OCI-LY7 (cell line): ENCODE data around the gene PCDHGA1. TPM values are rescaled to one million over a fixed set of nuclear protein-coding genes. Genes with fewer than 3 reads are reported as not detected.

Experiments
- BruUV-seq: library from RNA; stranded (reverse); fragments of 400-500 nt; replicated peaks from 2 replicates; lab custom pipeline; 2021; lab: Mats Ljungman, UMichigan
- CTCF ChIA-PET: fragments of 300-600 bp; sonication (Branson Sonifier 250); formaldehyde crosslinking; loops from one replicate; lab custom pipeline; 2022; ENCODE audit warnings: antibody characterized with exemption; ENCODE audit not compliant: unreplicated experiment; lab: Charles Lee
- POLR2A ChIA-PET: fragments of 300-600 bp; sonication (Branson Sonifier 250); formaldehyde crosslinking; loops from one replicate; lab custom pipeline; 2022; ENCODE audit warnings: antibody characterized with exemption; lab: Charles Lee
- DNase-seq: peaks from one replicate; pipeline ENCODE4 v3.0.0-alpha.2; 2015; ENCODE audit warnings: low spot score
- H2AFZ ChIP-seq: fragments of 200-600 bp; sonication (generic), shearing (Covaris generic); 2 replicates; pipeline ENCODE4 v1.6.1; 2014; ENCODE audit warnings: mild to moderate bottlenecking, antibody characterized with exemption, low read length, moderate library complexity
- H3K27ac ChIP-seq: fragments of 200-600 bp; sonication (generic); 2 replicates; pipeline ENCODE4 v1.5.1; 2014; ENCODE audit warnings: mixed run types, low read depth, mild to moderate bottlenecking, moderate library complexity, low read length, inconsistent platforms; ENCODE audit not compliant: poor library complexity, severe bottlenecking
- H3K36me3 ChIP-seq: fragments of 200-600 bp; sonication (generic); 2 replicates; pipeline ENCODE4 v1.6.1; 2014; ENCODE audit warnings: mild to moderate bottlenecking, antibody characterized with exemption, low read length, moderate library complexity, mixed read lengths; ENCODE audit not compliant: insufficient read depth
- H3K4me1 ChIP-seq: fragments of 200-600 bp; sonication (generic); 2 replicates; pipeline ENCODE4 v1.5.1; 2014; ENCODE audit warnings: mild to moderate bottlenecking, low read length; ENCODE audit not compliant: insufficient read depth, poor library complexity, severe bottlenecking
- H3K4me2 ChIP-seq: fragments of 200-600 bp; sonication (generic); 2 replicates; pipeline ENCODE4 v1.6.1; 2014; ENCODE audit warnings: mild to moderate bottlenecking, low read length
- H3K4me3 ChIP-seq: fragments of 200-600 bp; sonication (generic); 2 replicates; pipeline ENCODE4 v1.5.1; 2014; ENCODE audit warnings: mild to moderate bottlenecking, low read depth, low read length; ENCODE audit not compliant: poor library complexity, severe bottlenecking
- H3K79me2 ChIP-seq: fragments of 200-600 bp; sonication (generic); 2 replicates; pipeline ENCODE4 v1.6.1; 2016; ENCODE audit warnings: low read depth, mild to moderate bottlenecking, low read length, moderate library complexity, mixed read lengths; ENCODE audit not compliant: insufficient read depth
- H3K9me2 ChIP-seq: fragments of 200-600 bp; sonication (generic); 2 replicates; pipeline ENCODE4 v1.6.1; 2016; ENCODE audit warnings: mild to moderate bottlenecking, low read length, mixed read lengths; ENCODE audit not compliant: insufficient read depth
- H3K9me3 ChIP-seq: fragments of 200-600 bp; sonication (generic); 2 replicates; pipeline ENCODE4 v1.6.1; 2014; ENCODE audit warnings: mild to moderate bottlenecking, mixed run types, low read length, mixed read lengths
- H4K20me1 ChIP-seq: fragments of 200-600 bp; sonication (generic); 2 replicates; pipeline ENCODE4 v1.6.1; 2014; ENCODE audit warnings: mild to moderate bottlenecking, antibody characterized with exemption, low read length, moderate library complexity, mixed read lengths; ENCODE audit not compliant: insufficient read depth
- CTCF ChIP-seq: fragments of 200-600 bp; sonication (generic); conservative IDR thresholded peaks from 2 replicates; pipeline ENCODE4 v1.5.1; 2014; ENCODE audit warnings: mild to moderate bottlenecking, antibody characterized with exemption, low read length, moderate library complexity, mixed read lengths
- EZH2phosphoT487 ChIP-seq: fragments of 200-600 bp; sonication (generic); IDR thresholded peaks from 2 replicates; pipeline ENCODE4 v1.6.1; 2018; ENCODE audit warnings: low read depth, borderline replicate concordance, mild to moderate bottlenecking, mixed run types, antibody characterized with exemption, low read length, moderate library complexity, mixed read lengths
- intact Hi-C: fragments of 100-400 bp; cut with micrococcal nuclease; formaldehyde crosslinking; loops from one replicate; pipeline ENCODE4 v1.10.0; 2022; ENCODE audit not compliant: unreplicated experiment
- total RNA-seq, 2 experiments: library from RNA; depleted of rRNA in 1 of 2; stranded (reverse); fragments of >200 nt in 1 of 2; shearing (Covaris generic) in 1 of 2; gene quantifications; 2 replicates each; pipeline ENCODE4 v1.2.3, GENCODE V29; 2014 to 2022

Gene PCDHGA1
- total RNA-seq, 2 experiments from 2014 or later: 1.3 to 1.9 TPM

GRCh38 chr5:141501761-141502160 lies 171.4 kb downstream of the PCDHGA1 start:
- Histone ChIP-seq H3K4me1 (peaks cover 44% of the 10 kb centered on the region), H3K9me3 (no peaks in the 10 kb centered on the region), H3K79me2 (no peaks in the 10 kb centered on the region), H3K4me3 (no peak overlapping the region), H3K4me2 (no peak overlapping the region), H4K20me1 (no peaks in the 10 kb centered on the region), H3K27ac (no peak overlapping the region), H3K36me3 (peaks cover 66% of the 10 kb centered on the region), H2AFZ (no peak overlapping the region), H3K9me2 (no peaks in the 10 kb centered on the region)
- POLR2A ChIA-PET: interaction anchor here (0.8 to 12.5 kb wide), 2 partner anchors 18 to 27 kb away, joined by 3 to 109 read pairs; partner anchors contain the start of gene PCDHGC4
- no TSS peak for BruUV-seq
- no peak for DNase-seq
- TF ChIP-seq CTCF (no peak), EZH2phosphoT487 (no peak)
- intact Hi-C loops: no loop called here
- CTCF ChIA-PET: interaction anchor here (1.0 kb wide), 1 partner anchor 13 kb away, joined by 3 read pairs; the partner anchor contains the start of gene PCDHGC5

- peaks cover 48% of the 10 kb centered on the region for H3K36me3 ChIP-seq
- DNase-seq: no peak
- ChIA-PET POLR2A (interaction anchor here (0.5 to 17.7 kb wide), 5 partner anchors 11 to 1517 kb away, joined by 3 to 328 read pairs (median 108); partner anchors contain the start of genes PCDHGC3 and PCDHGC4), CTCF (no interaction called here)
- no peaks in the 10 kb centered on the region for H4K20me1 ChIP-seq
- intact Hi-C loops: no loop called here
- no peak for TF ChIP-seq EZH2phosphoT487
- no peak for TF ChIP-seq CTCF
- peak overlapping the region; percentile 99 for H3K27ac ChIP-seq
- H3K9me3 ChIP-seq: no peaks in the 10 kb centered on the region
- no TSS peak for BruUV-seq
- no peak overlapping the region for H3K4me3 ChIP-seq
- peaks cover 63% of the 10 kb centered on the region for H3K4me1 ChIP-seq
- H3K9me2 ChIP-seq: no peaks in the 10 kb centered on the region
- H3K4me2 ChIP-seq: peak overlapping the region; percentile 94
- H3K79me2 ChIP-seq: no peaks in the 10 kb centered on the region
- no peak overlapping the region for H2AFZ ChIP-seq
These were observed 173.4 kb downstream of the PCDHGA1 start for GRCh38 chr5:141503681-141504080.

- CTCF ChIA-PET: no interaction called here
- intact Hi-C loops: no loop called here
- Histone ChIP-seq H3K4me1 (peaks cover 68% of the 10 kb centered on the region), H2AFZ (no peak overlapping the region), H3K4me3 (no peak overlapping the region), H3K36me3 (peaks cover 42% of the 10 kb centered on the region), H3K27ac (peak overlapping the region; percentile 99), H3K4me2 (peak overlapping the region; percentile 94), H3K79me2 (no peaks in the 10 kb centered on the region), H4K20me1 (no peaks in the 10 kb centered on the region), H3K9me3 (no peaks in the 10 kb centered on the region), H3K9me2 (no peaks in the 10 kb centered on the region)
- TF ChIP-seq CTCF (0 out of 2 replicates have a peak, but pooled peaks have one; percentile 21), EZH2phosphoT487 (no peak)
- DNase-seq: peak; percentile 75
- POLR2A ChIA-PET: interaction anchor here (1.7 to 17.7 kb wide), 4 partner anchors 12 to 29 kb away, joined by 7 to 328 read pairs (median 108); partner anchors contain the start of genes PCDHGC3 and PCDHGC4
- no TSS peak for BruUV-seq
These were observed 173.9 kb downstream of the PCDHGA1 start for GRCh38 chr5:141504216-141504615.
